Caki2 (cell line): Measurements from ENCODE around the gene LDLRAD4. TPM values are rescaled to one million over a fixed set of nuclear protein-coding genes. Genes with fewer than 3 reads are reported as not detected.

ENCODE experiments used
- DNase-seq: peaks from one replicate; pipeline ENCODE4 v3.0.0-alpha.2; 2015; ENCODE audit warnings: low read depth
- in situ Hi-C: cut with HindIII; loops from 2 replicates; pipeline ENCODE4 v1.10.0; 2016; ENCODE audit warnings: low sequenced_read_pairs, low pct_unique_long_range_greater_than_20kb, mixed read lengths
- total RNA-seq: library from RNA; depleted of rRNA; stranded (reverse); fragments of >200 nt; shearing (Covaris generic); gene quantifications from 2 replicates; pipeline ENCODE4 v1.2.3, GENCODE V29; 2014; ENCODE audit warnings: low replicate concordance

Gene LDLRAD4
- total RNA-seq, 1 experiment from 2014 or later, result 0.44 TPM

GRCh38 chr18:13194239-13194638 lies 24.3 kb upstream of the LDLRAD4 start:
- in situ Hi-C loops, result no loop called here
- no peak for DNase-seq

DNA sequence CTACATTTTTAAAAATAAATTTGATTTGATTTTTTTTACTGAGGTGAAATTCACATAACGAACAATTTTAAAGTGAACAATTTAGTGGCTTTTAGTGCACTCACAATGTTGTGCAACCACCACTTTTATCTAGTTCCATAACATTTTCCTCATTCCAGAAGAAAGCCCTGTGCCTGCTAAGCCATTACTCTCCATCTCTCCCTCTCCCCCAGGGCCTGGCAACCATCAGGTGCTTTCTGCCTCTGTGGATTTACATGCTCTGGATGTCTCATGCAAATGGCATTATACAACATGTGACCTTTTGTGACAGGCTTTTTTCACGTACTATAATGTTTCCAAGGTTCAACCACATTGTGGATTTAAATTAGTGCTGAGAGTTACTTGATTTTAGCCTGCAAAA lies 19.9 kb upstream of the LDLRAD4 start:
- no peak for DNase-seq
- in situ Hi-C loops, result no loop called here

GRCh38 chr18:13199169-13199568 lies 19.4 kb upstream of the LDLRAD4 start:
- in situ Hi-C loops, result no loop called here

GRCh38 chr18:13201292-13201691 lies 17.3 kb upstream of the LDLRAD4 start:
- DNase-seq, result no peak
- in situ Hi-C loops, result no loop called here

More at GRCh38 chr18:13199169-13199568, 19.4 kb upstream of the LDLRAD4 start:
- DNase-seq, result no peak

- DNase-seq, result no peak
- in situ Hi-C loops, result no loop called here
These were observed 16.0 kb upstream of the LDLRAD4 start for GRCh38 chr18:13202571-13202970.

- in situ Hi-C loops, result no loop called here
These were observed 12.3 kb upstream of the LDLRAD4 start for GRCh38 chr18:13206301-13206700.

DNA sequence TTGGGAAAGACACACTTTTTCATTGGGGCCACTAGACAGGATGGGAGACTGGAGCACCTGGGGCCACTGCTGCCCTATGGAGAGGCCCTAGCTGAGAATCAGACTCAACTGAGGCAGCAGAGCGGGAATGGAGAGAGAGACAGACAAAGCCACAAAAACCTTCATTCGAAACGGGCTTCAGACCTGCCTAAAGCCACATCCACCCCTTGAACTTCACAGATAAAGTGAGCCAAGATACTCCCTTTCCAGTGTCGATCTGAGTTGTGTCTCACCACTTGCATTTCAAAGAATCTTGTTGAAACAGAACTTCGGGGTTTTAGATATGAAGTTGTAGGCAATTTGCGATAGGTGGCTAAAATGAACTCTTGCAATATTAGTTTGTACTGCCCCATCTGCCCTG lies 11.3 kb upstream of the LDLRAD4 start:
- no peak for DNase-seq
- in situ Hi-C loops, result no loop called here

More at GRCh38 chr18:13206301-13206700, 12.3 kb upstream of the LDLRAD4 start:
- DNase-seq, result no peak

DNA sequence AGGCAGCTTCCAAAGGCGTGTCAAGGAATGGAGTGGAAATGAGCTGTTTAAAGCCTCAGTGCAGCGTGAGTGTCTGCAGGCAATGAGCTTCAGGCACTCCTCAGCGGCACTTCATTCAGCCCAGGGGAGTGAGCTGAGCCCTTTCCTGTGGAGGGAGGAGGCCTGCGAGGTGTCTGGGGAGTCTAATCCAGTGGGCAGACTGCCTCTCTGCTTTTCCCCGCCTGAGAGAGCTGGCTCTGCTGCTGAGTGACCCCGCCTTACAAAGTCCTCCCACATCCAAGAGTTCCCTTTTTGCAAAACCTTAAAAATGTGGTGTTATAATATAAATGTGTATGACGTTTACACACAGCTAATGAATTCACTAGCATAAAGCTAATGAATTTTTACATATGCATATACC lies 7.0 kb upstream of the LDLRAD4 start:
- in situ Hi-C loops, result no loop called here
- no peak for DNase-seq

DNA sequence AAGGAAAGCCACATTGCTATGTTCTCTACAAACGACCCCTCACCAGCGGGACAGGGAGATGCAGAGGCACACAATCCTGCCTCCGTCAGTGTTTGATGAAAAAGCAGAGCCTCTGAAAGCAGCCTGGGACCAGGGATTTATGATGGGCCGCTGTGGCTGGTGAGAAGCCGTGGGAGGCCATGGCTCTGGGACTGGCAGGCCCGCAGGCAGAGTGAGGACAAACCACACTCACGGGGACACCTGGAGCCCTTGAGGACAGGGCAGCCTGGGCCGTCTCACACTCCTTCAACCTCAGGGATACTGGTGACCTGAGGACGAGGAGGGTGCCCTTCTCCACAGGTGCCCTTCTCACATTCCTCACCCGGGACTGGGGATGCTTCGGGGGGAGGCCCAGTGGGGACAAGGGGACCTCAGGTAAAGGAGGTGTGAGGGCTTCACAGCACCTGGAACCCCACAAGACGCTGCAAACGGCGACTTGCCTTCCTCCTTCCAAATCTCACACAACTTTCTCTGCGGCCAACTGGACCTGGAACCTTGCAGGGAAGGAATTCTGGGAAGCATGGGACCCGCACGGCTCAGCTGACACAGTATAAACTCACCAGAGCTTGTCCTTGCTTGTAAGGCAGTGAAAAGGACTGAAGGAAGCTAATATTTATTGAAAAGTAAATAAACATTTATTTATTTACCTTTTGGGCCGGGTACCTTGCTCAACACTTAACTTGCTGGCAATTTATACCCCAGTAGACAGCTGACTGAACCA lies 5.3 kb upstream of the LDLRAD4 start:
- DNase-seq, result no peak
- in situ Hi-C loops, result no loop called here

GRCh38 chr18:13214609-13215008 lies 4.0 kb upstream of the LDLRAD4 start:
- in situ Hi-C loops, result no loop called here
- no peak for DNase-seq

DNA sequence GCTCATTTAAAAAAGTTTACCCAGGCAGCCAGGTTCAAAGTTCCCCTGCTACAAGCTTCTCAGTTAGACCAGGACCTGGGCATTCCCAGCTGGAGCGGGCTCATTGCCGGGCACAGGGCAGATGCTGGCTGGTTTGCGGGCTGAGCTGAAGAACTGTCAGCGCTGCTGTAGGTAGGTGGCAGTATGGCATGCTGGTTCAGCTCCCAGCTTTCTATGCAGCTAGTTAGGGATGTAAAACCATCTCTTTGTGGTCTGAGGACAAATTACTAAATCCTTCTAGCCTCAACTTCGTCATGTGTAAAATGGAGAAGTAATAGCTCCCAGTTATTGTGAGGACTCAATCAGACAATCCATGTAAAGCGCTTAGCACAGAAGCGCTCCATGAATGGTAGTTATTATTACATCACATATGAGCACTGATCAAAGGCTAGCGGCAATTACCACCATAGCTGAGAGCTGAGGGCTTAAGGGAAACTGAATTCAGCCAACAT lies 2.4 kb upstream of the LDLRAD4 start:
- in situ Hi-C loops, result no loop called here
- peak; percentile 33 for DNase-seq

GRCh38 chr18:13216711-13217465 lies 1.7 kb upstream of the LDLRAD4 start:
- in situ Hi-C loops, result no loop called here

GRCh38 chr18:13217466-13217961 lies 1.0 kb upstream of the LDLRAD4 start:
- peak; percentile 53 for DNase-seq
- in situ Hi-C loops, result no loop called here

More at GRCh38 chr18:13216711-13217465, 1.7 kb upstream of the LDLRAD4 start:
- no peak for DNase-seq

- in situ Hi-C loops, result no loop called here
- no peak for DNase-seq
These were observed 591 bp upstream of the LDLRAD4 start for GRCh38 chr18:13217971-13218367.

- in situ Hi-C loops, result no loop called here
- DNase-seq, result no peak
These were observed 437 bp downstream of the LDLRAD4 start for GRCh38 chr18:13218997-13219396.

DNA sequence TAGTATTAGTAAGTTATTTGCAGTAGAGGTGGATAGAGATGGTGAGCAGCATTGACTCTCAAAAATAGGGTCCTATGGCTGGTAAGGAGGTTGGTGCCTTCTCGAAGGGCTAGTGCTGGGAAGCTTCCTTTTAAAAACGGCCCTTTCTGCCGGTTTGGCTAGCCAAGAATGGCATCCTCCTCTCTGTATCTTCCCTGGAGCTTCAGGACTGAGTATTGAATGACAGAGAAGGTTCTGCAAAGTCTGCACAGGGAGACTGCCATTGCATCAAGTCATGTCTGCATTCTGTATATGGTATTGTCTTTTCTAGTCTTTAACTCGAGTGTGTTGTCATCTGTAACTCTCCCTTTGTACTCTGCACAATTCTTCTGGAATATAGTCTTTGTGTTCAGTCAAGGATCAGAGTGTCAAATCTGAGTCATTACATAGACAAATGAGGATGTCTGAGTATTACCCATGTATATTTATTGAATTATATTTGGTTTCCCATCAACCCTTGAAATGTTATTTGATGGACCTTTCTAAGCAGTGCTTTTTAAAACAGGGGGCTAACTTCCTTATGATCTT lies 1.1 kb downstream of the LDLRAD4 start:
- no peak for DNase-seq
- in situ Hi-C loops, result no loop called here

- in situ Hi-C loops, result no loop called here
- no peak for DNase-seq
These were observed 1.9 kb downstream of the LDLRAD4 start for GRCh38 chr18:13220361-13220991.
